Stimulated activated naive CD4-positive, alpha-beta T cell treated with Interleukin-2 at 50 U/mL for 16 hours (primary cell): Measurements from ENCODE around the gene HOPX.
"Not testable (repeated sequence)": the region's sequence is repeated elsewhere in the genome, so short reads cannot be mapped to it uniquely, and the experiment has no call there.

Experiments
- DNase-seq: peaks from one replicate; lab custom pipeline; 2025; lab: John Stamatoyannopoulos, UW

Gene HOPX

GRCh38 chr4:56688094-56688647 lies 7.1 kb upstream of the HOPX start:
- no peak for DNase-seq

- no peak for DNase-seq
Measured at GRCh38 chr4:56686537-56687231, 5.6 kb upstream of the HOPX start.

GRCh38 chr4:56684320-56685050 lies 3.4 kb upstream of the HOPX start:
- no peak for DNase-seq

GRCh38 chr4:56683455-56683854 lies 2.4 kb upstream of the HOPX start:
- no peak for DNase-seq

- DNase-seq = no peak
Measured at GRCh38 chr4:56681853-56682525, 893 bp upstream of the HOPX start.

GRCh38 chr4:56680266-56680665 lies 830 bp downstream of the HOPX start:
- no peak for DNase-seq

GRCh38 chr4:56677711-56678110 lies 3.4 kb downstream of the HOPX start:
- DNase-seq = no peak

GRCh38 chr4:56674984-56675383 lies 6.1 kb downstream of the HOPX start:
- no peak for DNase-seq

GRCh38 chr4:56671860-56672259 lies 9.2 kb downstream of the HOPX start:
- no peak for DNase-seq

GRCh38 chr4:56671373-56671772 lies 9.7 kb downstream of the HOPX start:
- DNase-seq = no peak

GRCh38 chr4:56668267-56668666 lies 12.8 kb downstream of the HOPX start:
- no peak for DNase-seq

- not testable (repeated sequence) for DNase-seq
Measured at GRCh38 chr4:56667396-56667795, 13.7 kb downstream of the HOPX start.

- DNase-seq = no peak
Measured at GRCh38 chr4:56666279-56666678, 14.8 kb downstream of the HOPX start.

GRCh38 chr4:56665781-56666180 lies 15.3 kb downstream of the HOPX start:
- no peak for DNase-seq

- DNase-seq = no peak
Measured at GRCh38 chr4:56662782-56663468, 18.2 kb downstream of the HOPX start.

- no peak for DNase-seq
Measured at GRCh38 chr4:56659946-56660345, 21.1 kb downstream of the HOPX start.

GRCh38 chr4:56658528-56658927 lies 22.6 kb downstream of the HOPX start:
- DNase-seq = no peak

GRCh38 chr4:56657818-56658217 lies 23.3 kb downstream of the HOPX start:
- no peak for DNase-seq

- no peak for DNase-seq
Measured at GRCh38 chr4:56657128-56657527, 24.0 kb downstream of the HOPX start.

- DNase-seq = peak; percentile 49
Measured at GRCh38 chr4:56656346-56656643, 24.8 kb downstream of the HOPX start.

- DNase-seq = peak; percentile 20
Measured at GRCh38 chr4:56655627-56656345, 25.3 kb downstream of the HOPX start.

- no peak for DNase-seq
Measured at GRCh38 chr4:56655209-56655626, 25.9 kb downstream of the HOPX start.
